Measurements from ENCODE around the gene ZP2. TPM values are rescaled to one million over a fixed set of nuclear protein-coding genes. Genes with fewer than 3 reads are reported as not detected.
"Not testable (repeated sequence)": the region's sequence is repeated elsewhere in the genome, so short reads cannot be mapped to it uniquely, and the experiment has no call there.

The ZP2 gene
- total RNA-seq, 1 experiment from 2014 or later = not detected

DNA sequence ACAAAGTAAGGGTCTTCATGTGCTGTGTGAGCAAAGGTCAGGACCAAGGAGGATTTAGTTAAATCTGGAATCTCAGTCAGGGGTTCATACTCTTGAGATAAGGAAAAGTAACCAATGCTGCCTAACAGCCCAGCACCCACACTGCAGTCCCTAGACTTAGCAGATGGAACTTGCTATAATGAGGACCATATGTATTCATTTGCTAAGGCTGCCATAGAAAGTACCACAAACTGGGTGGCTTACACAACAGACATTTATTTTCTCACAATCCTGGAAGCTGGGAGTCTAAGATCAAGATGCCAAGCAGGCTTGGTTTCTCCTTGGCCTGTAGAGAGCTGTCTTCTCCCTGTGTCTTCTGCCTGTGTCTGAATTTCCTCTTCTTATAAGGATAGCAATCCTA, 20.8 kb downstream of the ZP2 start:
- Histone ChIP-seq H3K9me3 (peaks cover 7% of the 10 kb centered on the region), H3K4me3 (no peak overlapping the region), H3K36me3 (no peaks in the 10 kb centered on the region), H3K27me3 (peaks cover 7% of the 10 kb centered on the region; the same call in 1 of the 2 replicates)
- DNase-seq = no peak

DNA sequence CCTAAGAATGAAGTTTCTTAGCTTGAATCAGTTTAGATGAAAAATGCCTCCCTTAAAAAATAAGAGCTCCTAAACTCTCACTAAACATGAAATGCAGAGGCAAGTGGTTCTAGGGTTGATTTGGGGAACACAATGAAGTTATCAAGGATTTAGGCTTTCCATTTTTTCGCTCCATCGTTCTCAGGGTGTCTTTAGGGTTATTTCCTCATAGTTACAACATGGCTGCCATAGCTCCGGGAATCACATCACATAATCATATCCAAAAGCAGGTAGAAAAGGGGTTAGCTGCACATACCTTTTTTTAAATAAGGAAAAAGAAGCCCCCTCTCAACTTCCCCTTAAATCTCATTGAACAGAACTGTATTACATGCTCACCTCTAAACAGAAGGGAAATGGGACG, 21.4 kb downstream of the ZP2 start:
- Histone ChIP-seq H3K9me3 (peaks cover 7% of the 10 kb centered on the region), H3K36me3 (no peaks in the 10 kb centered on the region), H3K4me3 (no peak overlapping the region), H3K27me3 (peaks cover 5% of the 10 kb centered on the region; the same call in 1 of the 2 replicates)
- DNase-seq = no peak

GRCh38 chr16:21189311-21189710, 22.1 kb downstream of the ZP2 start:
- H3K4me3 ChIP-seq = no peak overlapping the region
- peaks cover 9% of the 10 kb centered on the region for H3K9me3 ChIP-seq
- H3K27me3 ChIP-seq = no peaks in the 10 kb centered on the region
- DNase-seq = no peak
- no peaks in the 10 kb centered on the region for H3K36me3 ChIP-seq

GRCh38 chr16:21186326-21186691, 25.1 kb downstream of the ZP2 start:
- no peaks in the 10 kb centered on the region for H3K27me3 ChIP-seq
- no peak overlapping the region for H3K4me3 ChIP-seq
- peaks cover 13% of the 10 kb centered on the region for H3K36me3 ChIP-seq
- no peak for DNase-seq
- peaks cover 5% of the 10 kb centered on the region for H3K9me3 ChIP-seq

GRCh38 chr16:21185659-21186325, 25.6 kb downstream of the ZP2 start:
- Histone ChIP-seq H3K9me3 (peaks cover 5% of the 10 kb centered on the region), H3K36me3 (peaks cover 18% of the 10 kb centered on the region), H3K4me3 (no peak overlapping the region), H3K27me3 (no peaks in the 10 kb centered on the region)
- no peak for DNase-seq

DNA sequence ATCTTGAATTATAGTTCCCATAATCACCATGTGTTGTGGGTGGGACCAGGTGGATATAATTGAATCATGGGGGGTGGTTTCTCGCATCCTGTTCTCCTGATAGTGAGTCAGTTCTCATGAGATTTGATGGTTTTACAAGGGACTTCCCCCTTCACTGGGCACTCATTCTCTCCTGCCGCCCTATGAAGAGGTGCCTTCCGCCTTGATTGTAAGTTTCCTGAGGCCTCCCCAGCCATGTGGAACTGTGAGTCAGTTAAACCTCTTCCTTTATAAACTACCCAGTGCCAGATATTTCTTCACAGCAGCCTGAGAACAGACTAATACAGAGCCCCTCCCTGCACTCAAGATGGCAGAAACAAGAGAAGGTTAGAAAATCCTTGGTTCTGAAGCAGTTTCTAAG, 26.5 kb downstream of the ZP2 start:
- Histone ChIP-seq H3K9me3 (peaks cover 5% of the 10 kb centered on the region), H3K36me3 (peaks cover 20% of the 10 kb centered on the region), H3K4me3 (no peak overlapping the region), H3K27me3 (no peaks in the 10 kb centered on the region)
- DNase-seq = no peak

- Histone ChIP-seq H3K4me3 (no peak overlapping the region), H3K36me3 (peaks cover 28% of the 10 kb centered on the region), H3K9me3 (peaks cover 5% of the 10 kb centered on the region), H3K27me3 (no peaks in the 10 kb centered on the region)
- no peak for DNase-seq
These were observed 27.4 kb downstream of the ZP2 start for GRCh38 chr16:21183995-21184394.

- no peak for DNase-seq
- peaks cover 5% of the 10 kb centered on the region for H3K9me3 ChIP-seq
- no peak overlapping the region for H3K4me3 ChIP-seq
- no peaks in the 10 kb centered on the region for H3K27me3 ChIP-seq
- peaks cover 29% of the 10 kb centered on the region for H3K36me3 ChIP-seq
These were observed 31.4 kb downstream of the ZP2 start for GRCh38 chr16:21179983-21180365.

GRCh38 chr16:21179126-21179982, 32.0 kb downstream of the ZP2 start:
- peaks cover 35% of the 10 kb centered on the region for H3K36me3 ChIP-seq
- no peaks in the 10 kb centered on the region for H3K27me3 ChIP-seq
- no peak for DNase-seq
- H3K9me3 ChIP-seq = peaks cover 3% of the 10 kb centered on the region
- H3K4me3 ChIP-seq = no peak overlapping the region

- H3K9me3 ChIP-seq = no peaks in the 10 kb centered on the region
- no peak for DNase-seq
- peaks cover 31% of the 10 kb centered on the region for H3K36me3 ChIP-seq
- H3K4me3 ChIP-seq = no peak overlapping the region
- no peaks in the 10 kb centered on the region for H3K27me3 ChIP-seq
These were observed 36.0 kb downstream of the ZP2 start for GRCh38 chr16:21175397-21175796.

- Histone ChIP-seq H3K9me3 (no peaks in the 10 kb centered on the region), H3K4me3 (no peak overlapping the region), H3K36me3 (peaks cover 23% of the 10 kb centered on the region), H3K27me3 (no peaks in the 10 kb centered on the region)
- DNase-seq = no peak
These were observed 38.7 kb downstream of the ZP2 start for GRCh38 chr16:21172650-21173049.

DNA sequence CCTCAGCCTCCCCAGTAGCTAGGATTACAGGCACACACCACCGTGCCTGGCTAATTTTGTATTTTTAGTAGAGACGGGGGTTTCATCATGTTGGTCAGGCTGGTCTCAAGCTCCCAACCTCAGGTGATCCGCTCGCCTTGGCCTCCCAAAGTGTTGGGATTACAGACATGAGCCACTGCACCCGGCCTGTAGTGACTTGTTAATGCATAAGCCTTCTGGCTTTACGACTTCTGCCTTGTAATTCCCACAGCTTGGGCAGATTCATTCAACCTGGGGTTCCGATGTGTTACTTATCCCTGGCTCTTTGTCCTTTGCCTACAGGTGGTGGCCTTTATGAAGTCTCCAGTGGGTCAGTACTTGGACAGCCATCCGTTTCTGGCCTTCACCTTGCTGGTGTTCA, 41.3 kb downstream of the ZP2 start:
- not testable (repeated sequence) for H3K27me3 ChIP-seq, DNase-seq, H3K9me3 ChIP-seq, H3K4me3 ChIP-seq
- H3K36me3 ChIP-seq = peaks cover 27% of the 10 kb centered on the region

DNA sequence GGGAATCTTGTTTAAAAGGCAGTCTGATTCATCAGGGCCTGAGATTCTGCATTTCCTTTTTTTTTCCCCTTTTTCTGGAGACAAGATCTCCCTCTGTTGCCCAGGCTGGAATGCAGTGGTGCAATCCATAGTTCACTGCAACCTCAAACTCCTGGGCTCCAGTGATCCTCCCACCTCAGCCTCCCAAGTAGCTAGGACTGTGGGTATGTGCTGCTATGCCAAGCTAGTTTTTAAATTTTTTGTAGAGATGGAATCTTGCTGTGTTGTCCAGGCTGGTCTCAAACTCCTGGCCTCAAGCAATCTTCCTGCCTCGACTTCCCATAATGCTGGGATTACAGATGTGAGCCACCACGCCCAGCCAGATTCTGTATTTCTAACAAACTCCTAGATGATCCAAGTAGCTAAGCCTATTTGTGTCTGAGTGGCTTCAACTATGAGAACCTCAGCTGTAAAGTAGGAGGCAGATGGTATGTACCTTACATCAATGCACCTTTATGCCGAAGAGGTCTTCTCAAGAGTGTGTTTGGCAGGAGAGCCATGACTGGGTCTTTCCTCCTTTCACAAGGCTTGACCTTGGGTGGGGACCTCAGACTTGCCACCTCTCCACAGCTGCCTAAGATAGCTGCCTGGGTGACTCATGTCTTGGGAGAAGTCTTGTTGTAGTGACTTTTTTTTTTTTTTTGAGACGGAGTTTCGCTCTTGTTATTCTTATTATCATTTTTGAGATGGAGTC, 42.0 kb downstream of the ZP2 start:
- peaks cover 27% of the 10 kb centered on the region for H3K36me3 ChIP-seq
- no peaks in the 10 kb centered on the region for H3K9me3 ChIP-seq
- no peak for DNase-seq
- no peaks in the 10 kb centered on the region for H3K27me3 ChIP-seq
- H3K4me3 ChIP-seq = no peak overlapping the region

DNA sequence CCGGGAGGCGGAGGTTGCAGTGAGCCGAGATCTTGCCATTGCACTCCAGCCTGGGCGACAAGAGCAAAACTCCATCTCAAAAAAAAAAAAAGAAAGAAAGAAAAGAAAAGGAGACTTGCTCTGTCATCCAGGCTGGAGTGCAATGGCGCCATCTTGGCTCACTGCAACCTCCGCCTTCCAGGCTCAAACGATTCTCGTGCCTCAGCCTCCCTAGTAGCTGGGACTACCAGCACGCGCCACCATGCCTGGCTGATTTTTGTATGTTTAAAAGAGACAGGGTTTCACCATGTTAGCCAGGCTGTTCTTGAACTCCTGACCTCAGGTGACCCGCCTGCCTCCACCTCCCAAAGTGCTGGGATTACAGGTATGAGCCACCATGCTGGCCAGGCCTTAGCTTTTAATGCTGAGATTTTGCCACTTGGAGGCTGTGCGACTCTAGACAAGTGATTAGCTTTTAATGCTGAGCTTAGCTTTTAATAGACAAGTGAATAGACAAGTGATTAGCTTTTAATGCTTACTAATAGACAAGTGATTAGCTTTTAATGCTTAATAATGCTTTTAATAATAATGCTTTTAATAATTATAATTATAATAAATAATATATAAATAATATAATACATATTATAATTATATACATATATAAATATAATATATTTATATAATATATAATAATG, 43.3 kb downstream of the ZP2 start:
- Histone ChIP-seq H3K36me3 (peaks cover 25% of the 10 kb centered on the region), H3K4me3 (no peak overlapping the region), H3K27me3 (no peaks in the 10 kb centered on the region), H3K9me3 (no peaks in the 10 kb centered on the region)
- DNase-seq = no peak

DNA sequence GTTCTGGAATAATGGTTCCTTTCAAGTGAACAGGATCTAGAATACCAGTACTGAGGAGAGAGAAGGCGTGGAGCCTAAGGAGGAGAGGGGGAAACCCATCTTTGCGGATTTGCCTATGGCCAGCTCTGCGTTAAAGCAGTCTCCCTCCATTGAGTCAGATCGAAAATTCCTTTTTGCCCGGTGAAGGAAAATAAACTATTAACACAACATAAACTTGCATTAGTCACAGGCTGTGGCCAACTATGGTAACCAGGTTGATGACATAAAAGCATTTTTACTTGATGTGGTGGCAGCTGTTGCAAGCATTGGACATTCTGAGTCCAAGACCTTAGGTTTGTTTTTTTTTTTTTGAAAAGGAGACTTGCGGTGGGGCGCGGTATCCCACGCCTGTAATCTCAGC, 44.0 kb downstream of the ZP2 start:
- Histone ChIP-seq H3K4me3 (no peak overlapping the region), H3K9me3 (no peaks in the 10 kb centered on the region), H3K27me3 (no peaks in the 10 kb centered on the region), H3K36me3 (peaks cover 21% of the 10 kb centered on the region)
- DNase-seq = peak; percentile 76

DNA sequence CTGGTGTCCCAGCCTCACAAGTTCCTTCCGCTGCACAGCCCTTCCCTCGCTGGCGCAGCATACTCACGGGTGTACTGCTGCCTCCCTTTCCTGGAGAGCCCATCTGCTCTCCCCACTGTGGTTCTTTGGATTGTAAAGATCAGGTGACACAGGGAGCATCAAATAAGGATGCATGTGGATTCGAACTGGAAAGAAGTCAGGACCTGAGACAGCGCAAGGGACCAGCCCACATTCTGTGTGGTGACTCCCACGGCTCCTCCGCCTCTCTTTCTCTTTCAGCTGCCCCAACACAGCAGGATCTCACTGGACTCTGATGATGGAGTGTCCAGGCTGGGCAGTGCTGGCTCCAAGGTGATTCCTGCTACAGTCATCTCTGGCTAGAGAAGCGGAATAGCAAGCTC, 44.8 kb downstream of the ZP2 start:
- Histone ChIP-seq H3K9me3 (no peaks in the 10 kb centered on the region), H3K36me3 (peaks cover 26% of the 10 kb centered on the region), H3K27me3 (no peaks in the 10 kb centered on the region), H3K4me3 (no peak overlapping the region)
- peak; percentile 59 for DNase-seq

Measured in MG63 (cell line).